Stimulated activated CD4-positive, alpha-beta T cell treated with anti-CD3 and anti-CD28 coated beads, Interleukin-4, amount 100 ng/mL, for 48 hours (primary cell): Measurements from ENCODE around the gene ZDHHC18.
A peak's percentile ranks its signal among the peaks of the same experiment; 100 is the strongest.
"Not testable (repeated sequence)": the region's sequence is repeated elsewhere in the genome, so short reads cannot be mapped to it uniquely, and the experiment has no call there.

ENCODE experiments used
- DNase-seq, 2 donors: peaks; one replicate each; pipeline ENCODE4 v3.0.0-alpha.2; 2020; ENCODE audit warnings: low read depth in 2 of 2

ZDHHC18 gene

DNA sequence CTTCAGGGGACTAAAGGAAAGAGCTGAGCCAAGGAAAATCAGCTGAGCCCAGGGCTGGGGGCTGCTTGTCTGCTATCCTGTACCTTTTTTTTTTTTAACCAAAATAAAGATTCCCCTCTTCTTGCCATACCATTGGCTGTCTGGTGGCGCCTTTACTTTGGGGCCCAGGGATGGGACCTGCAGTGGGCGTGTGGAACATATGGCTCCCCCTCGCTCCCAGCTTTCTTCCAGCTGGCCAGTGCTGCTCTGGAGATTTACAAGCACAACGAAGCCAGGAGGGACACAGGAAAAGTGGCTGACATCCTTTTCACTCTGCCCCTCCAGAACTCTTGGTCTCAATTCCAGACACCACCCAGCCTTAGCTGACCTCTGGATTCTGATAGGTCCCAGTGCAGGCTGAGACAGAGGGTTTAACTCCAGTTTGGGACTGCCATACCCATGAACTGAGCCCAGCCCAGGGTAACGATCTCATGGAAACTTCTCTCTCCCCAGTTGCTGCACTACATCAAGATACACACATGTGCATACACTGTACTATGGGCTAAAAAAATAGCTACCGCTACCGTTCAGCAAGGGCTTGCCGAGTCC, 31.1 kb downstream of the ZDHHC18 start:
- DNase-seq = no peak

DNA sequence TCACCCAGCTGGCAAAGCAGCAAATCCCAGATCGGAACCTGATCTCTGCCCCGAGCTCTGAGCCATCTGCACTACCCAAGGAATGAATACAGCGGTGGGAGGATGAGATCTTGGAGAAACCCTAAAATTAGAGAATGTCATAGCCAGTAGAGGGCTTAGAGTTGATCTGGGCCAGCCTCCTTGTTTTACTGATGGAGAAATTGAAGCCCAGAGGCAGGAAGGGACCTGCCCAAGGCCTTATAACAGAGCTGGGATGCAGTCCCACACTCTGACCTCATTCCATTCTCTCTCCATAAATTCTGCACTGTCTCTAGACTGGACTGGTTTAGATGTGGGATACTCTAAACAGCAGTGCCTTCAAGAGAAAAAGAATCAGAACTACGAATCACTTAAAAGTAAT, 31.7 kb downstream of the ZDHHC18 start:
- no peak for DNase-seq

- DNase-seq = no peak
Observed at GRCh38 chr1:26858891-26859640, 32.6 kb downstream of the ZDHHC18 start.

- DNase-seq = no peak
Observed at GRCh38 chr1:26861286-26861701, 34.8 kb downstream of the ZDHHC18 start.

- DNase-seq = no peak
Observed at GRCh38 chr1:26861889-26862378, 35.4 kb downstream of the ZDHHC18 start.

DNA sequence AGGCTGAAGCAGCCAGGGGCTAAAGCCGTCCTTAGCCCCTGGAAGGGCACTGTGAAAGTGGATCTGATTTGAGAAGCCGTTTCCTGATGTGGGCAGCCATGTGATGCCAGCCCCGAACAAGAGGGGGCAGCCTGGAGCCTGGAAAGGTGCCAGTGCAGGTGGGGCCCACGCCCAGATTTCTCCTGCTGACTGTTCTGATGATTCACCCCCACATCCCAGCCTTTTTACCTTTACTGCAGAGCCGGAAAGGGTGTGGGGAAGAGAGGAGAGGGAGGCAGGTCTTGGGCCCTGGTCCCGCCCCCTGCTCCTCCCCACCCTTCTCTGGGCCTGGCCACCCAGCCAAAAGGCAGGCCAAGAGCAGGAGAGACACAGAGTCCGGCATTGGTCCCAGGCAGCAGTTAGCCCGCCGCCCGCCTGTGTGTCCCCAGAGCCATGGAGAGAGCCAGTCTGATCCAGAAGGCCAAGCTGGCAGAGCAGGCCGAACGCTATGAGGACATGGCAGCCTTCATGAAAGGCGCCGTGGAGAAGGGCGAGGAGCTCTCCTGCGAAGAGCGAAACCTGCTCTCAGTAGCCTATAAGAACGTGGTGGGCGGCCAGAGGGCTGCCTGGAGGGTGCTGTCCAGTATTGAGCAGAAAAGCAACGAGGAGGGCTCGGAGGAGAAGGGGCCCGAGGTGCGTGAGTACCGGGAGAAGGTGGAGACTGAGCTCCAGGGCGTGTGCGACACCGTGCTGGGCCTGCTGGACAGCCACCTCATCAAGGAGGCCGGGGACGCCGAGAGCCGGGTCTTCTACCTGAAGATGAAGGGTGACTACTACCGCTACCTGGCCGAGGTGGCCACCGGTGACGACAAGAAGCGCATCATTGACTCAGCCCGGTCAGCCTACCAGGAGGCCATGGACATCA, 36.5 kb downstream of the ZDHHC18 start, which contains the start of gene SFN:
Gene SFN (plus strand): TSS at position 369 of the 904 bp plus-strand sequence. CDS start 64 bp downstream, at position 433.
- peak; percentile 52 to 67 for DNase-seq

- DNase-seq = no peak
Observed at GRCh38 chr1:26863685-26864077, 37.2 kb downstream of the ZDHHC18 start.

- DNase-seq = peak; percentile 92 to 93
Observed at GRCh38 chr1:26864610-26865480, 38.4 kb downstream of the ZDHHC18 start.

- not testable (repeated sequence) for DNase-seq
Observed at GRCh38 chr1:26873097-26873496, 46.6 kb downstream of the ZDHHC18 start.

DNA sequence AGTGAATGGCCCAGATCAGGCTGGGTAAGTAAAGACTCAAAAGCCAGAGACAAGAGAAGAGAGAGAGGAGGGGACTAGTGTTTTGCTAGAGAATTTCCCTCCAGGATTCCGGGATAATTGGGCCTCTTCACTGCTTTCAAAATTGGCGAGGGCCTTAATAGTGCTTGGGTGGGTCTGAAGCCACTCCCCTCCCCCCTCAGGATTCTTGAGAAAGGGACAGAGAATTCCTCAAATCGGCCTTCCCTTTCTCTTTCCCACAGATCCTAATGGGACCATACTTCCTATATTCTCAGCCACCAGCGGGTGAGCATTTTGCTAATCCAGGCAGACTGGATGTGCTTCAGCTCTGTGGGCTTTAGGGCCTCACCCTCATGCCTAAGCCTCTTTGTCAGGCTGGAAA, 48.4 kb downstream of the ZDHHC18 start:
- no peak for DNase-seq

DNA sequence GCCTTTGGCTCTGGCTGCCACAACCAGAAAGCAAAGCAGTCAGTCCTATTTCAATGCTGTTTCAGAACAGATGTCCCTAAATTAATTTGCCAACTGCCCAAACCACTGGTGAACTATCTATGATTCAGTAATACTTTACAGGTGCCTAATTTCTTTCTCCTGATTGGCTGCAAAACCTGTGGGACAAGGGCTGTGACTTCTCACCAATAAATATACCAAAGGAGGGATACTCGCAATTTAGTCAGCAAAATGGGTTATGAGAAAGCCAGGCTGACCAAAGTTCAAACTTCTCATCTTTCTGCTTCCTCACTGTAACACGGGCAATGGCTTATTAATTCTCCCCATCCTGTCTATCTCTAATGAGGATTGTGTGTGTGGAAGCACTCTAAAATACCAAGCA, 50.8 kb downstream of the ZDHHC18 start:
- no peak for DNase-seq

DNA sequence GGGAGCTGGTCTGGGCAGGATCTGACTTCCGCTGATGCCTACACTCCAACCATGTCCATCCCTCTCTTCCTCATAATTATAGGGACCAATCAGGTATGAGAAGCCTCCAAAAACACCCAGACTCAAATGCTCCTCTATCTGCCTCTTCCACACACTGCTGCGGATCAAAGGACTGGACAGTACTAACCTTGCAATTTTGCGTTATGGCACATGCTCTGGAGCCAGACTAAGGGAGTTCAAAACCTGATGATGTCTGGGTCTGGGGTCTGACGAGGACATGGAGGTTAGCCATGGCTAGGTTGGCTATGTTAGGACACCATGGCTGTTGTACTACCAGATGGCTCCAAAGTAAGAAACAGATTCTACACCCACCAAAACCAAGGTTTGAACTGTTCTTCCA, 53.3 kb downstream of the ZDHHC18 start:
- DNase-seq = no peak

GRCh38 chr1:26881611-26882010, 55.1 kb downstream of the ZDHHC18 start:
- DNase-seq = not testable (repeated sequence)

GRCh38 chr1:26882696-26883463, 56.4 kb downstream of the ZDHHC18 start:
- no peak for DNase-seq

DNA sequence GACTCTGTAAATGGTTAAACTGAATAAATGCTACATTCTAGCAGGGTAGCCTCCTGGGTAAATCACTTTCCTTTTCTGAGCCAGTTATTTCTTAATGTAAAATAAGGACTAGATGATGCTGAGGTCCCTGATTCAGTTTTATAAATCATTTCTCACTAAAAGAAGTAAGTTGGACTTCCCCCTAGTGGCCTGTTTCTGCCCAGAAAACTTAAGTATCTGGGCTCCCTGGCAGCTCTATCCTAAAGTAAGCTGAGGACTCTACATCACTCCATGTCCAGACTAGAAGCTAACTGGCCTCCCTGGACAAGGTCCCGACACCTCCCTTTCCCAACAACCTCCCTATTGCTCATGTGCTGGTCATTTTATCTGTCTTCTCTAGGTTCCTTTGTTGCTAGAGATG, 60.6 kb downstream of the ZDHHC18 start:
- DNase-seq = no peak

GRCh38 chr1:26888231-26888630, 61.7 kb downstream of the ZDHHC18 start:
- no peak for DNase-seq

DNA sequence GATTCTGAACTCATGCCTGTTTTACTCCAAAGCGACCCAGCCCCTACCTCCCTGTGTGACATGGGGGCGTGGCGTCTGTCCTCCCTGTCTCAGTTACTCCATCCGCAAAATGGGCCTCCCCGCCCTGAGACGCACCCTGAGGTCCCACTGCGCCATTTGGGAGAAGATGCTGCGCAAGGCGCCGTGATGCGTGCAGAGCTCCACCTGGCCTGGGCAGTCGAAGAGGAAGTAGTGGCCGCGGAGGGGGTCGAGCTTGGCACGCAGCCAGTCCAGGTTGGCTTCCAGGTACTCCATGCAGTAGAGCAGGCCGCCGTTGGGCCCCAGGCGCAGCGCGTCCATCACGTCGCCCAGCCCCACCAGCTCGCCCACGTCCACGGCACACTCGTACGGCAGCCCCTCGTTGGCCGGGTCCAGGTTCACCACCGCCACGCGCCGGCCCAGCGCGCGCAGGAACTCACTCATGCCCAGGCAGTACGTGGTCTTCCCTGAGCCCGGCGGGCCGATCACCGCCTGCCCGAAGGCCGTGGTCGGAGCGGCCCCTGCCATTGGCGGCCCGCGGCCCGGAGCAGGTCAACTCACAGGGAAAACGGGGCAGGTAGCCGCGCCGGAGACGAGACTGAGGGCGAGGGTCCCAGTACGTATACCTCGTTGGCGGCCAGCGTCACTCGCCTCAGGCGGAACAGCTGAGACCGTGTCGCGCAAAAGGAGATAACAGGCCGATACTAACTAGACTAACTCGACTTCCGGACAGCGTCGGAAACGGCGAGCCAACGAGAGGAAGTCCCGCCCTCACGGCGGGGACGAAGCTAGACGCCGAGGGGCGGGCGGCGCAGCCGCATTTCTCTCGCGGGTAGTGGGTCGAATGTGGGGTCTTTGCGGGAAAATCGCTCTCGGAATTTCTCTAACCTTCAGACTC, 63.3 kb downstream of the ZDHHC18 start, which contains the start of gene GPN2:
Gene GPN2 (minus strand): TSS at position 733 of the 916 bp plus-strand sequence. CDS start 187 bp downstream, at position 546.
- peak; percentile 57 to 69 for DNase-seq

GRCh38 chr1:26890467-26890796, 63.9 kb downstream of the ZDHHC18 start:
- DNase-seq = no peak

GRCh38 chr1:26894263-26894662, 67.8 kb downstream of the ZDHHC18 start:
- no peak for DNase-seq
